ENCODE data around the gene BSPRY. TPM values are rescaled to one million over a fixed set of nuclear protein-coding genes. Genes with fewer than 3 reads are reported as not detected.
"Not testable (repeated sequence)": the region's sequence is repeated elsewhere in the genome, so short reads cannot be mapped to it uniquely, and the experiment has no call there.

The BSPRY gene
- total and polyA plus RNA-seq, 2 of the 13 experiments (the other 11 are each of a cell fraction or from before 2014, with no cell fraction given), result 0.09 to 0.26 TPM

DNA sequence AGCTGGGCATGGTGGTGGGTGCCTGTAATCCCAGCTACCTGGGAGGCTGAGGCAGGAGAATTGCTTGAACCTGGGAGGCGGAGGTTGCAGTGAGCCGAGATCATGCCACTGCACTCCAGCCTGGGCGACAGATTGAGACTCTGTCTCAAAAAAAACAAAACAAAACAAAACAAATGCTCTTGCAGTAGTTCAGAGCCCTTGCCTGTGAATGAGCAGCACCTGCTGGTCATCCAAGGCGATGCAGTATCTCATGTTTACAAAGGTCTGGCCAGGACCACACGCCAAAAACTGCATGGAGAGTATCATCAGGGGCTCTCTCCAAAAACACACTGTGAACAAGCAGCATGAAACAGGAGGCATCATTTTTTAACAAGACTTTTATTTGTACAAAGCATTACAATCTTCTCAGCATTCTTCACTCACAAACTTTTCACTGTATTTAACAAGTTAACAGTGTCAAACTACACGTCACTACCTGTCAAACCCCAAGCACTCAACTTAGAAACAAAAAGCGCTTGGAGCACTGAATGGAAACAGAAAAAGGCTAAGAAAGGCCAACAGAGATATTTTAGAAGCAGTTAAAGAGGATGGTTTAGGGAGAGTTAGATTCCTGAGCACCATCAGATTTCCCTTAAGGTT, 57.7 kb downstream of the BSPRY start (continued):
- TF ChIP-seq FOXK1 (CRISPR knock-in tag; IDR thresholded peaks at IDR 0.05; ENCODE audit: borderline replicate concordance, low read depth) (peak; percentile 73; the same call in 1 of the 2 replicates), STAG1 (CRISPR knock-in tag; IDR thresholded peaks at IDR 0.05) (peak; percentile 95), REPIN1 (CRISPR knock-in tag; IDR thresholded peaks at IDR 0.05; ENCODE audit: borderline replicate concordance, low read depth) (peak; percentile 45; the same call in 1 of the 2 replicates), FOXP4 (CRISPR knock-in tag; IDR thresholded peaks at IDR 0.05) (peak; percentile 54), ARID4A (CRISPR knock-in tag; IDR thresholded peaks at IDR 0.05; ENCODE audit: borderline replicate concordance) (peak; percentile 31; the same call in 1 of the 2 replicates), MAX (IDR thresholded peaks at IDR 0.05) (0 out of 2 replicates have a peak, but pooled peaks have one; percentile 17), MXI1 (IDR thresholded peaks at IDR 0.05; ENCODE audit: borderline replicate concordance, low read depth, low read length) (peak; percentile 12; the same call in 1 of the 3 replicates), NFKBIZ (CRISPR knock-in tag; IDR thresholded peaks at IDR 0.05) (0 out of 2 replicates have a peak, but pooled peaks have one; percentile 35), RXRB (CRISPR knock-in tag; IDR thresholded peaks at IDR 0.05; ENCODE audit: borderline replicate concordance) (0 out of 2 replicates have a peak, but pooled peaks have one; percentile 27), SALL1 (CRISPR knock-in tag; IDR thresholded peaks at IDR 0.05) (0 out of 2 replicates have a peak, but pooled peaks have one; percentile 27), GABPA (CRISPR knock-in tag; IDR thresholded peaks at IDR 0.05; ENCODE audit: low read depth) (0 out of 2 replicates have a peak, but pooled peaks have one; percentile 14), IRF2 (CRISPR knock-in tag; IDR thresholded peaks at IDR 0.05) (0 out of 2 replicates have a peak, but pooled peaks have one; percentile 53), ZBTB26 (CRISPR knock-in tag; IDR thresholded peaks at IDR 0.05; ENCODE audit: borderline replicate concordance) (peak; percentile 32; the same call in 1 of the 2 replicates), FOXO1 (CRISPR knock-in tag; IDR thresholded peaks at IDR 0.05) (peak; percentile 77; the same call in 1 of the 2 replicates), SAP130 (CRISPR knock-in tag; IDR thresholded peaks at IDR 0.05; ENCODE audit: low read depth) (peak; percentile 33; the same call in 1 of the 2 replicates), SP1 (CRISPR knock-in tag; IDR thresholded peaks at IDR 0.05) (0 out of 2 replicates have a peak, but pooled peaks have one; percentile 12)
- TF ChIP-seq, protein P1, sequence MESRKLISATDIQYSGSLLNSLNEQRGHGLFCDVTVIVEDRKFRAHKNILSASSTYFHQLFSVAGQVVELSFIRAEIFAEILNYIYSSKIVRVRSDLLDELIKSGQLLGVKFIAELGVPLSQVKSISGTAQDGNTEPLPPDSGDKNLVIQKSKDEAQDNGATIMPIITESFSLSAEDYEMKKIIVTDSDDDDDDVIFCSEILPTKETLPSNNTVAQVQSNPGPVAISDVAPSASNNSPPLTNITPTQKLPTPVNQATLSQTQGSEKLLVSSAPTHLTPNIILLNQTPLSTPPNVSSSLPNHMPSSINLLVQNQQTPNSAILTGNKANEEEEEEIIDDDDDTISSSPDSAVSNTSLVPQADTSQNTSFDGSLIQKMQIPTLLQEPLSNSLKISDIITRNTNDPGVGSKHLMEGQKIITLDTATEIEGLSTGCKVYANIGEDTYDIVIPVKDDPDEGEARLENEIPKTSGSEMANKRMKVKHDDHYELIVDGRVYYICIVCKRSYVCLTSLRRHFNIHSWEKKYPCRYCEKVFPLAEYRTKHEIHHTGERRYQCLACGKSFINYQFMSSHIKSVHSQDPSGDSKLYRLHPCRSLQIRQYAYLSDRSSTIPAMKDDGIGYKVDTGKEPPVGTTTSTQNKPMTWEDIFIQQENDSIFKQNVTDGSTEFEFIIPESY (CRISPR knock-in tag; IDR thresholded peaks at IDR 0.05), result peak; percentile 73; the same call in 1 of the 2 replicates
- not testable (repeated sequence) for TF ChIP-seq GABPA (IDR thresholded peaks at IDR 0.05; ENCODE audit: low read depth, low read length); SP1 (IDR thresholded peaks at IDR 0.05)
